ENCODE measurements around the gene PLAGL1.

DNA sequence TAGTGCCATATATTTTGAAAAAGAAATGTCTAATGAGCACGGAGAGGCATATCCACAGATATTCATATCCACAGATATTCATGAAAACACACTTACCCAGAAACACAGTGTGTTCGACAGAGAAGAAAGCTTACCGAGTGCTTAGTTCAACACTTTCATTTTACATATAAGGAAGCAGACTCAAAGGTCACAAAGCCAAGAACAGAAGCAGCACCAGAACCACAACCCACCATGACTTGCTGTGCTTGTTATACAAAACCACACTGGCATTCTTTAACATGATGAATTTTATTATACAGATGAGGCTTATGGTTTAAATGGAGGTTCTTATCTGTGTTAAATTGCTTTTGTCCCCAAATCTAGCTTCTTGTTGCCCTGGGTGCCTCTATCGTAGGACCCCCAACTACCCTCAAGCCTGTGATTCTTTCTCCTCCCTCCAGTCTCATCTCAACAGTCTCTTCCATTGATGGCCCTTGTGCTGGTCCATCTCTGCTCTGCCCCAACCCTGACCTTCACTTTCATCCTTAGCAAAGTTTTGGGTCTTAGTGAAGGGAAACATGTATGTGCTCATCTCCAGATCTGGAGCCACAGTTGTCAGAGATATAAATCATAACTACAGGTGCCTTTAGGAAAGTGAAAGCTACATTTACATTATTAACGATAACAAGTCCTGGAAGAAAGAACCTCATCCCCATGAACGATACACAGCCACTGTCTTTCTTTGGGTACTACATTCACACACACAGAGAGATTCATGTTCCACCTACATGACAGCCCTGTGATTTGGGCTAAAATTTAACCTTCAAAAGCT is 47.3 kb upstream of the PLAGL1 start:
- TF ChIP-seq, protein P1, sequence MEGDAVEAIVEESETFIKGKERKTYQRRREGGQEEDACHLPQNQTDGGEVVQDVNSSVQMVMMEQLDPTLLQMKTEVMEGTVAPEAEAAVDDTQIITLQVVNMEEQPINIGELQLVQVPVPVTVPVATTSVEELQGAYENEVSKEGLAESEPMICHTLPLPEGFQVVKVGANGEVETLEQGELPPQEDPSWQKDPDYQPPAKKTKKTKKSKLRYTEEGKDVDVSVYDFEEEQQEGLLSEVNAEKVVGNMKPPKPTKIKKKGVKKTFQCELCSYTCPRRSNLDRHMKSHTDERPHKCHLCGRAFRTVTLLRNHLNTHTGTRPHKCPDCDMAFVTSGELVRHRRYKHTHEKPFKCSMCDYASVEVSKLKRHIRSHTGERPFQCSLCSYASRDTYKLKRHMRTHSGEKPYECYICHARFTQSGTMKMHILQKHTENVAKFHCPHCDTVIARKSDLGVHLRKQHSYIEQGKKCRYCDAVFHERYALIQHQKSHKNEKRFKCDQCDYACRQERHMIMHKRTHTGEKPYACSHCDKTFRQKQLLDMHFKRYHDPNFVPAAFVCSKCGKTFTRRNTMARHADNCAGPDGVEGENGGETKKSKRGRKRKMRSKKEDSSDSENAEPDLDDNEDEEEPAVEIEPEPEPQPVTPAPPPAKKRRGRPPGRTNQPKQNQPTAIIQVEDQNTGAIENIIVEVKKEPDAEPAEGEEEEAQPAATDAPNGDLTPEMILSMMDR (IDR thresholded peaks at IDR 0.05): no peak
- no peak for TF ChIP-seq EZH2 (IDR thresholded peaks at IDR 0.05; ENCODE audit: borderline replicate concordance, insufficient read depth, low read depth, low read length, poor library complexity, severe bottlenecking)
